Activated CD8-positive, alpha-beta memory T cell treated with anti-CD3 and anti-CD28 coated beads, Interleukin-2, amount 50 U/mL, for 4 hours (primary cell): ENCODE data around the gene PPP2R1B.
"Not testable (repeated sequence)": the region's sequence is repeated elsewhere in the genome, so short reads cannot be mapped to it uniquely, and the experiment has no call there.

Source experiments
- DNase-seq: peaks from one replicate; pipeline ENCODE4 v3.0.0-alpha.2; 2020

Gene PPP2R1B

GRCh38 chr11:111765984-111766833 lies at the start of gene PPP2R1B:
TSS of gene PPP2R1B (minus strand) at chr11:111766389. CDS start at chr11:111766361, 28 bp downstream.
- peak; percentile 68 for DNase-seq

- DNase-seq = no peak
These were observed 49.3 kb upstream of the PPP2R1B start for GRCh38 chr11:111815489-111815888.

GRCh38 chr11:111814557-111815320 lies 48.5 kb upstream of the PPP2R1B start:
- no peak for DNase-seq

GRCh38 chr11:111814106-111814505 lies 47.9 kb upstream of the PPP2R1B start:
- DNase-seq = no peak

GRCh38 chr11:111812211-111812610 lies 46.0 kb upstream of the PPP2R1B start:
- DNase-seq = no peak

- no peak for DNase-seq
These were observed 45.3 kb upstream of the PPP2R1B start for GRCh38 chr11:111811445-111811844.

GRCh38 chr11:111808834-111809233 lies 42.6 kb upstream of the PPP2R1B start:
- no peak for DNase-seq

GRCh38 chr11:111808063-111808588 lies 41.9 kb upstream of the PPP2R1B start:
- no peak for DNase-seq

GRCh38 chr11:111807076-111807475 lies 40.9 kb upstream of the PPP2R1B start:
- DNase-seq = no peak

- no peak for DNase-seq
These were observed 34.9 kb upstream of the PPP2R1B start for GRCh38 chr11:111801135-111801534.

- no peak for DNase-seq
These were observed 32.1 kb upstream of the PPP2R1B start for GRCh38 chr11:111798279-111798678.

- DNase-seq = no peak
These were observed 31.0 kb upstream of the PPP2R1B start for GRCh38 chr11:111797145-111797581.

GRCh38 chr11:111796696-111797095 lies 30.5 kb upstream of the PPP2R1B start:
- DNase-seq = no peak

- no peak for DNase-seq
These were observed 29.3 kb upstream of the PPP2R1B start for GRCh38 chr11:111795334-111795985.

GRCh38 chr11:111793863-111794262 lies 27.7 kb upstream of the PPP2R1B start:
- no peak for DNase-seq

- DNase-seq = no peak
These were observed 26.8 kb upstream of the PPP2R1B start for GRCh38 chr11:111792955-111793500.

GRCh38 chr11:111792314-111792713 lies 26.1 kb upstream of the PPP2R1B start:
- DNase-seq = no peak

GRCh38 chr11:111788464-111788863 lies 22.3 kb upstream of the PPP2R1B start:
- no peak for DNase-seq

- DNase-seq = no peak
These were observed 21.9 kb upstream of the PPP2R1B start for GRCh38 chr11:111788051-111788450.

GRCh38 chr11:111785886-111786412 lies 19.8 kb upstream of the PPP2R1B start:
- no peak for DNase-seq

- DNase-seq = no peak
These were observed 18.9 kb upstream of the PPP2R1B start for GRCh38 chr11:111785076-111785475.

- not testable (repeated sequence) for DNase-seq
These were observed 18.1 kb upstream of the PPP2R1B start for GRCh38 chr11:111784311-111784710.
